Measurements from ENCODE around the gene AFAP1L2. TPM values are rescaled to one million over a fixed set of nuclear protein-coding genes. Genes with fewer than 3 reads are reported as not detected.

The AFAP1L2 gene
- total RNA-seq, 2 experiments from 2014 or later, result 1.4 to 2.0 TPM

DNA sequence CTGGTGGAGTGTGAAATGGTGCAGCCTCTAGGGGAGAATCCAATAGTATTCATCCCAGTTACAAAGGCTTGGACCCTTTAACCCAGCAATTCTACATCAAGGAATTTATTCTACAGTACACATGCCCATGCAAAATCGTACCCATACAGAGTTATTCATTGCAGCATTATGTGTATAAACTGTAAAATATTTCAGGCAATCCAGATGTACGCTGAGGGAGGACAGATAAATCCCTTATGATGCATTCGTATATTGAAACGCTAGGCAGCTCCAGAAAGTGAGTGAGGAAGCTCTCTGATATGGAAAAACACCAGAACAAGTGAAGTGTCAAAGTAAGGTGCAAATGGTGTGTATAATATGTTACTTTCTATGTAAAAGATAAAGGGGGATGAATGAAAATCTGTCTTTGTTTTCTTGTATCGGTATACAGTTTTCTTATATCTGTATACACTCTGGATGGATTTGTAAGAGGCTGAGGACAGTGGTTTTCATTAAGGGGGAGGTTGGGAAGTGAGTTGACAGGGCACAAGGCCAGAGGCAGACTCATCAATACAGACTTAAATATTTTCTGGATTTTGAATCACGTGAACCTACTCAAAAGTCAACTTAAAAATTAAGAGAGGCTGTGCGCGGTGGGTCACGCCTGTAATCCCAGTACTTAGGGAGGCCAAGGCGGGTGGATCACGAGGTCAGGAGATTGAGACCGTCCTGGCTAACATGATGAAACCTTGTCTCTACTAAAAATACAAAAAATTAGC, 148.1 kb downstream of the AFAP1L2 start:
- CTCF ChIA-PET, result interaction anchor here (0.7 kb wide), 1 partner anchor 8 kb away, joined by 3 read pairs; no protein-coding TSS in a partner anchor

DNA sequence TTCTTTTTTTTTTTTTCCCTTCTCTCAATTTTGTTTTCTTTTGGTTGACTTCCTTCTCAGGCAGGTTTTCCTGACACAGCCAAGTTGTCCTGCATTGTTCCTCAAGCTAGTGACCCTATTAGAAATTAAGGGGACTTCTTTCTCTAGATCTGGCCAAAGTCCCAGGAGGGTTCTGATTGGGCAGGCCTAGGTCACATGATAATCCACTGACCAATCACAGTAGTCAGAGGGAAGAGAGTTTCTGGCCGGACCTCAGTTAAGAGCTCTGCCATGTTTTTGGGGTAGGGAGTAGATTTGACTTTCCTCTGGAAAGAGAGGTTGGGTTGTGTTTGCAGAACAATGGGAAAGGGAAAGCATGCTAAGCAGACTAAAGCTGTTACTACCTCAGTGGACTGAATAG, 149.1 kb downstream of the AFAP1L2 start:
- no peaks in the 10 kb centered on the region for H3K9me3 Mint-ChIP-seq (ENCODE audit: low read depth)
- no peak overlapping the region for H3K4me3 Mint-ChIP-seq
- no peaks in the 10 kb centered on the region for H3K36me3 Mint-ChIP-seq (ENCODE audit: low read depth)
- ChIA-PET CTCF (interaction anchor here (0.7 to 1.0 kb wide), 2 partner anchors 9 to 24 kb away, joined by 3 to 4 read pairs; no protein-coding TSS in a partner anchor), POLR2A (no interaction called here)
- H3K4me1 Mint-ChIP-seq, result peaks cover 6% of the 10 kb centered on the region
- no peaks in the 10 kb centered on the region for H3K27me3 Mint-ChIP-seq
- DNase-seq (no peak), ATAC-seq (no peak)
- intact Hi-C loops (cut with DNase I, micrococcal nuclease), result no loop called here
- H3K27ac Mint-ChIP-seq, result no peak overlapping the region

More for the DNA sequence above, 148.1 kb downstream of the AFAP1L2 start:
- Mint-ChIP-seq H3K27ac (no peak overlapping the region), H3K4me1 (peaks cover 6% of the 10 kb centered on the region), H3K4me3 (no peak overlapping the region), H3K27me3 (no peaks in the 10 kb centered on the region), H3K9me3 (ENCODE audit: low read depth) (no peaks in the 10 kb centered on the region), H3K36me3 (ENCODE audit: low read depth) (no peaks in the 10 kb centered on the region)
- DNase-seq (no peak), ATAC-seq (no peak)
- intact Hi-C loops (cut with DNase I, micrococcal nuclease), result no loop called here
- POLR2A ChIA-PET, result no interaction called here

DNA sequence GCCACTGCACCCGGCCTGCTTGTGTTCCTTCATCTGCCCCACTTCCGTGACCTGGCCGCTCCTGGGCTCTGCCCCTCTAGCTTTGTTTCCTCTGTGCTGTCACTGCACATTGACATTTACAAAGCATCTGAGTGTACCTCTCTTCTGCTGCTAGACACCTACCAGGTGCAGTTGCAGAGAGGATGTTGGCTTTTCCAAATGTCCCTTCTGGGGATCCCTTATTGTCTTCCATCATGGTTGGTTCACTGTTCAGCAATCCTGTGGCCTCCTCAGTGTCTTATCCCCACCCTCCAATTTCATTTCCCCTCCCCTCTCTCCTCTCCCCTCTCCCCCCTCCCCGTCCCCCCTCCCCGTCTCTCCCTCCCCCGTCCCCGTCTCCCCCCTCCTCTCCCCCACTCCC, 151.4 kb downstream of the AFAP1L2 start:
- ATAC-seq, result no peak
- CTCF ChIA-PET, result no interaction called here
- H3K27me3 Mint-ChIP-seq, result no peaks in the 10 kb centered on the region
- no peak overlapping the region for H3K4me3 Mint-ChIP-seq
- DNase-seq, result no peak
- no peaks in the 10 kb centered on the region for H3K36me3 Mint-ChIP-seq (ENCODE audit: low read depth)
- intact Hi-C loops (cut with DNase I, micrococcal nuclease), result no loop called here
- POLR2A ChIA-PET, result no interaction called here
- no peaks in the 10 kb centered on the region for H3K9me3 Mint-ChIP-seq (ENCODE audit: low read depth)
- H3K27ac Mint-ChIP-seq, result no peak overlapping the region
- H3K4me1 Mint-ChIP-seq, result no peaks in the 10 kb centered on the region

DNA sequence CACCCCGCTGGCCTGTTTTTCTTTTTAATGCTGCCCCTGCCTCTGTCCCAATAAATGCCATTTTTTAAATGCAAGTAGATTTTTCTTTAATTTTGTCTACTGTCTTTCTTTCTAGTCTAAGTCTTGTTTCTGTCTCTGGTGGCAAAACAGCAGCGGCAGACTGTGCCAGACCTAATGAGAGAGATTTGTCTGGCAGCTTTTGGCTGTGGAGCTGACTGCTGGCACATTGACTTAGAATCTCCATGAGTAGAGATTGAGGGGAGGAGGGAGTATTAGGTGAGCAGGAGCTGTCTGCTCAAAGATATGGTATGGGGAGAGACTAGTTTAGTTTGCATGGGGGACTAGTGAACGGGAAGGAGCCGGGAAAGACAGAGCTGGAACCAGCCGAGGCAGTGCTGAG, 152.2 kb downstream of the AFAP1L2 start:
- DNase-seq, result no peak
- CTCF ChIA-PET, result no interaction called here
- no peaks in the 10 kb centered on the region for H3K4me1 Mint-ChIP-seq
- no peaks in the 10 kb centered on the region for H3K27me3 Mint-ChIP-seq
- H3K36me3 Mint-ChIP-seq (ENCODE audit: low read depth), result no peaks in the 10 kb centered on the region
- intact Hi-C loops (cut with DNase I, micrococcal nuclease), result no loop called here
- no peaks in the 10 kb centered on the region for H3K9me3 Mint-ChIP-seq (ENCODE audit: low read depth)
- no peak overlapping the region for H3K27ac Mint-ChIP-seq
- POLR2A ChIA-PET, result no interaction called here
- ATAC-seq, result no peak
- no peak overlapping the region for H3K4me3 Mint-ChIP-seq

DNA sequence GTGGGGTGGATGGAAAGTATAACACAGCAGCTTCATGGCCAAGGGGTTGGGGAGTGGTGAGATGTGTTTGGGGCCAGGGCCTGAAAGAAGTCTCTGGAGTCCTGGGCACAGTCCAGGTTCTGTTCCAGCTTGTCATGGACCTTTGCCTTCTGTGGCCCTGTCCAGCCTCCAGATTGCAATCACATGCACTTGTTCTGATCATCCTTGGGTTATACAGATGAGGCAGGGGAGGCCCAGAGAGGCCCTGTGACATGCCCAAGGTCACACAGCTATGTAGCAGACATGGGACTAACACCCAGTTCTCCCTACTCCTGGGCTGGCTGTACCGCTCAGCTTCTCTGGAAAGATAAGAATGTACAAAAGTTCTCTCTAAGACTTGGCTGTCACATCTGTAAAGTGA, 153.6 kb downstream of the AFAP1L2 start:
- ChIA-PET CTCF (no interaction called here), POLR2A (interaction anchor here (0.7 kb wide), 1 partner anchor 177 kb away, joined by 3 read pairs; no protein-coding TSS in a partner anchor)
- no peak overlapping the region for H3K27ac Mint-ChIP-seq
- intact Hi-C loops (cut with DNase I, micrococcal nuclease), result no loop called here
- no peaks in the 10 kb centered on the region for H3K27me3 Mint-ChIP-seq
- H3K36me3 Mint-ChIP-seq (ENCODE audit: low read depth), result no peaks in the 10 kb centered on the region
- DNase-seq (no peak), ATAC-seq (no peak)
- H3K9me3 Mint-ChIP-seq (ENCODE audit: low read depth), result no peaks in the 10 kb centered on the region
- no peak overlapping the region for H3K4me3 Mint-ChIP-seq
- no peaks in the 10 kb centered on the region for H3K4me1 Mint-ChIP-seq

DNA sequence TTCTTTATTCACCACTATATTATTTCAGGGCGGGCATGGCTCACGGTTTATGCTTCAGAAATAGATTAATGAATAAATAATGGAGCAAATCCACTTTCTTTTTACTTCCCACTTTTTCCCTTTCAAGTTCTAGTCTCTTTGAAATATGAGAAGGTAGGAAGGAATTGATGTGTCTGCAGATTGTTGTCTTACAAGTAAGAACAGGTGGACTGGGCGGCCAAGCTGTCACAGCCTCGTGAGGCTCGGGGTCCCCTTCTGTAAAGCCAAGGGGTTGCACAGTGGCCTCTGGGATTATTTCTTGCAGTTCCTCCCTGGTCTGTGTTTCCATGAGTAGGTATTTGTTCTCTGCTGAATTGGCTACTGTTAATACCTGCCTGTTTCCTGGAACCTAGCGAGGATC, 154.1 kb downstream of the AFAP1L2 start:
- Mint-ChIP-seq H3K27me3 (peaks cover 3% of the 10 kb centered on the region), H3K4me3 (no peak overlapping the region), H3K4me1 (no peaks in the 10 kb centered on the region), H3K9me3 (ENCODE audit: low read depth) (no peaks in the 10 kb centered on the region), H3K27ac (no peak overlapping the region), H3K36me3 (ENCODE audit: low read depth) (no peaks in the 10 kb centered on the region)
- ATAC-seq (no peak), DNase-seq (no peak)
- ChIA-PET CTCF (no interaction called here), POLR2A (no interaction called here)
- intact Hi-C loops (cut with DNase I, micrococcal nuclease), result no loop called here

DNA sequence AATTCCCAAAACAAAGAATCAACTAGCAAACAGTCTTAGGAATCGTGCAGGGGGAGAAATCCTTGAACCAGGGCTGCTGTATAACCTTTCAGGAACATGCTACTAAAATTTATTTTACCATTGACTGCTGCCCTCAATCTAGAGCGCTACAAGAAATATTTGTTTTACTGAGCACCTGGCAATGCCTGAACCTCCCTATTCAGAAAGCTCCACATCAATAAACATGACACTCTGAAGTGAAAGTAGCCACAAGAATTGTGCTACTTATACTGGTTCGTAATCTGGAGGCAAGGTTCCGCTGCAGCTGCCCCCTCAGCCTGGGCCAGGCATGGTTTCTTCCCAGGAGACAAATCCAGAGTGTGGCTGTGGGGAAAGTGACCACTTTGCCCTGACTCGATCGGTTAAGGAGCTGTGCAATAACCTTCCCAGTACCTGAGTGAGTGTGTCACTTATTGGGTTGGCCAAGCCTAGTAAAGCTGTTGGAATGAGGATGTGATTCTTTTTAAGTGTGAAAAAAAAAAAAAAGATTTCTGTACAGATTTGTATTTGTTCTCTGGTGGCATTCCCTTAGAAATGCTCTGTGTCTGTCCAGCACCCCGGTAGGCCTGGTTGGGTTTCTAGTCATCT, 157.5 kb downstream of the AFAP1L2 start:
- POLR2A ChIA-PET, result no interaction called here
- intact Hi-C loops (cut with DNase I, micrococcal nuclease), result no loop called here
- Mint-ChIP-seq H3K4me3 (no peak overlapping the region), H3K27ac (no peak overlapping the region), H3K9me3 (ENCODE audit: low read depth) (no peaks in the 10 kb centered on the region), H3K27me3 (peaks cover 23% of the 10 kb centered on the region), H3K4me1 (no peaks in the 10 kb centered on the region), H3K36me3 (ENCODE audit: low read depth) (no peaks in the 10 kb centered on the region)
- ATAC-seq (no peak), DNase-seq (no peak)
- CTCF ChIA-PET, result no interaction called here

DNA sequence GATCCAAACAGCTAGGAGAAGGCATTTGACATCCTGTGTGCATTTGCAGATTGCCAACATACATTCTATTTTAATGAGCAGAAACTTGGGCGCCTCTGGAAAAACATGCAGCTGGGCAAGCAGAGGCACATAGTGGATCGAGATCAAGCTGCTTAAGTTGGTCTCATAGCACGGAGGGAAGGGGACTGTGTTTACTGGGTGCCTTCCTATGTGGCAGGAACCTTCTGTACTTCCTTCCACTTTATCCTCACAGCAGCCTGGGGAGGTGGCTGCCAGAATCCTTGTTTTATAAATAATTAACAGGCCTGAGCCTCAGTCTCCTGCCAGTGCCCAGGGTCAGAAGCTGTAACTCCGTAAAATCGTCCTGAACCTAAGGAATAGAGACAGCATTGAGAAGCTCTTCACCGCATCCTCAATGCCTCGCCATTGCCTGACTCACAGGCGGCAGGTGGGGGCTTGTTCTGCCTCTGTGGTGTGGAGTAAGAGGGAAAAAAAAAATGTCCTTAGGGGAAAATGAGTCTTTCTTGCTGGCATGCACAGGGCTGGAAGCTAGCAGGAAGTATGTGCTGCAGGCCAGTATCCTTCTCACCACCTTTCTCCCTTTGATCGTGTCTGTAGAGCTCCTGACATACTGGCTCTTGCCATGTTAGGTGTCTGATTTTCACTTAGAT, 159.0 kb downstream of the AFAP1L2 start:
- Mint-ChIP-seq H3K9me3 (ENCODE audit: low read depth) (no peaks in the 10 kb centered on the region), H3K4me1 (no peaks in the 10 kb centered on the region), H3K4me3 (no peak overlapping the region), H3K27me3 (peaks cover 33% of the 10 kb centered on the region), H3K27ac (no peak overlapping the region), H3K36me3 (ENCODE audit: low read depth) (no peaks in the 10 kb centered on the region)
- DNase-seq (no peak), ATAC-seq (no peak)
- intact Hi-C loops (cut with DNase I, micrococcal nuclease), result no loop called here
- ChIA-PET CTCF (interaction anchor here (0.6 kb wide), 1 partner anchor 590 kb away, joined by 3 read pairs; no protein-coding TSS in a partner anchor), POLR2A (interaction anchor here (0.7 kb wide), 1 partner anchor 56 kb away, joined by 4 read pairs; no protein-coding TSS in a partner anchor)

Other genes with a start within 250 kb of the AFAP1L2 start
- gene CCDC186, start 230.3 kb downstream of the AFAP1L2 start, total RNA-seq, result 10 to 100 TPM in 1 of 2 experiments, 1 to 10 TPM in 1; 9.1 to 13.9 TPM
- gene TDRD1, start 225.1 kb downstream of the AFAP1L2 start, total RNA-seq, result under 1 TPM; 0.21 to 0.25 TPM
- gene VWA2, start 165.2 kb downstream of the AFAP1L2 start, total RNA-seq, result not detected